GM19239 (cell line): ENCODE results near the gene BBS9.
"Not testable (repeated sequence)": the region's sequence is repeated elsewhere in the genome, so short reads cannot be mapped to it uniquely, and the experiment has no call there.

ENCODE experiments used
- DNase-seq: peaks from one replicate; pipeline ENCODE4 v3.0.0; 2011; ENCODE audit warnings: low spot score; ENCODE audit not compliant: insufficient read length
- FAIRE-seq: peaks from 2 replicates; lab custom pipeline; 2011; peaks lifted over from hg19 to GRCh38; lab: Jason Lieb, UNC

The BBS9 gene

DNA sequence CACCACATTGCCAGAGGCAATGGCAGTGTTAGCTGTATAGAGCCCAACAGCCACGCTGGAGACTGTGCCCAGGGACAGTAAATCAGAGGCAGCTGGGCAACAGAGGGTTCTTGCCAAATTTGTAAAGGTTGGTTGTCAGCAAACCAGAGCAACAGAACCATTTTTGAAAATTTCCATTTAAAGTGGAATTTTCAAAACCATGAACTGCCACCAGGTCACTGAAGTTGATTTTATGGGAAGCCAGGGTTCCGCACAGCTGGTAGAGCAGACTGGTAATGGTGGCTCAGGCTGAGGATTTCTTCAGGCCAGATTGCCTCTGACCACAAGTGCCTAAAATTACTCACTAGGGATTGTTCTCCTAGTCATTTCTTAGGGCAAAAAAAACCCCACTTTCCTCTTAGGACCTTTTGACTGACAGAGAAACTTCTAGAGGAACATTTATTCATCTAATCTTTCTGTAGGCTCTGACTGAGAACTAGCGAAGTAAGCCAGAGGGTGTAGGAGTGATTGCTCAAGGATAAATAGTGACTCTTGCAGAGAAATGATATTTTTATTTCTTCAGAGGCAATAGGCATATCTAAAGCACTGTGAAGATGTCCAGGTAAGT lies 342.4 kb downstream of the BBS9 start:
- DNase-seq (no peak), FAIRE-seq (no peak)

DNA sequence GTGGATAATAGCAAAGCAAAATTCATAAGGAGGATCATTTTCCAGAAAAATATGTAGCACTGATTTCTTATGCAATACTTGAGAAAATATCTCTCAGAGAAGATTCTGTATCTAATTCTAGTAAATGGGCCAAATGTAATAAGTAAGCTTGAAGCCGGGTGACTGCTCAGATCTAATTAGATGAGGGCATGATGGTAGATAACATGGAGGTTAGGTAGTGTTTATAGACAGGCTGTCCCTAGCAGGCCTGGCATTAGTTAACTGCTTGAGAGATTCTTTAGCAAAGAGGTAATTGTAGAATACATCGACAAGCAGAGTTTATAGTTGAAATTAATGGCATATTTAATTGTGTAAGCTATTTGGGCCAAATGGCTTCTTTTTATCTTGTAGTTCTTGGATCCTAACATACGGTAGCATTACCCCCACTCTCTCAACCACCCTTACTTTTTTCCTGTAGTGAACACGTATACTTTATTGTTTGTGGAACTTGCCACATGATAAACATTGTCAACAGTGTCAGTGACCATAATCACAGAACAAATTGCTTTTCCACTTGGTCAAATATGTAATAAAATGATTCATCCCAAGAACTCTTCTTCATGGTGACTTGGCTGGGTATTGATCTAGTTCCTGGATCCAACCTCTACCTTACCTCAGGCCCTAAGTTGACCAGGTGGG lies 343.1 kb downstream of the BBS9 start:
- no peak for DNase-seq
- FAIRE-seq, result no peak

DNA sequence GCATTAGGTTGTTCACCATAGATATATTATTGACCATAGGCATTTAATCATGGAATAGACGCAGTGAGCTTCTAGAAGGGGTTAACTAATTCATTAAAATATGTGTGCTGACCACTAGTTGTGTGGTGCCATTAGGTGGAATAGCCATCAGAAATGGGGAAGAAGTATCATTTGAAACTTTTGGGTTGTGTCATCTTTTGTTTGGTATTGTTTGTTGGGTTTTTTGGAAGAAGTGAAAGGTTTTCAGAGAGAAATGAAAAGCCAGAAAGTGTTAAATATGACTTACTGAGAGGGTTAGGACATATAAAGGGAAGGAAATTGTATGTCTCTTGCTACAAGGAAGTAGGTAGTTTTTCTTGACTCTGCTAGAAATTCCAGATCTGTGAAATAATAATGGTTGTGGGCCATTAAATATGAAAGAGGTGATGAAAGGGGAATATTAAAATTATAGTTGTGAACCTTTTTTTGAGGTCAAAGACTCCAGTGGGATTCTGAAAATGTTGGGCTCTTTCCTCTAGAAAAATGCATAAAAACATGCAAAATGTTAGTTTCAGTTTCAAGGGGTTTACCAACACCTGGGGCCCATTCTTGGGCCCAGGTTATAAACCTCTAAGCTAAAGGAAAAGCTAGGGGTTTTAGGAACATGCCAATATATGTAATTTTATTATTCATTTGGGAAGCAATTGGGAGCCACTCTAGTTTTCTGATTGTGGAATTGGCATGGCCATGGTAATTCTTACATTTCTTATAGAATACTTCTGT lies 348.5 kb downstream of the BBS9 start:
- DNase-seq (no peak), FAIRE-seq (no peak)

DNA sequence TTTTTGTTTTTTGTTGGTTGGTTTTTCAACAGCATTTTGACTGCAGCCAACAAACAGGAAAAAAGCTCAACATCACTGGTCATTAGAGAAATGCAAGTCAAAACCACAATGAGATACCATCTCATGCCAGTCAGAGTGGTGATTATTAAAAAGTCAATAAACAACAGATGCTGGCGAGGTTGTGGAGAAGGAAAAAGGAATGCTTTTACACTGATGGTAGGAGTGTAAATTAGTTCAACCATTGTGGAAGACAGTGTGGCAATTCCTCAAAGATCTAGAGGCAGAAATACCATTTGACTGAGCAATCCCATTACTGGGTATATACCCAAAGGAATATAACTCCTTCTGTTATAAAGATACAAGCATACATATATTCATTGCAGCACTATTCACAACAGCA lies 355.1 kb downstream of the BBS9 start:
- FAIRE-seq, DNase-seq: not testable (repeated sequence)

- DNase-seq (no peak), FAIRE-seq (no peak)
Measured at GRCh38 chr7:33485747-33486493, 356.6 kb downstream of the BBS9 start.

DNA sequence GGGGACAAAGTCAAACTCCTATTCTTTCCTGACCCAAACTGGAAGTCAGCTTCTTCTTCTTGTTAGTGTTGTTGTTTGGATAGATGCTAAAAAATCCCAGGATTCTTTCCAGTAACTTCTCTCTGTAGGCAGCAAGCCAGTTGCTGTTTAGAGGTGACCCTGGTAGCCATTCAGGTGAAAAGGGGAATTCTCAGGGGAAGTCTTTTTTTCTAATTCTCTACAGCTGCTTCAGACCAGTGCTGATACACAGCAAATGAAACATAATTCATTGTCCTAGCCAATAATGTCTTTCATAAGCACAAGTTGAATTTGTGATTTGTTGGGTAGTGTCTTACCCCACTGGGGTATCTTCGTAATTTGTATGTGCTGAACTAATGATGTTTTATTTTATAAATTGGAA lies 357.3 kb downstream of the BBS9 start:
- FAIRE-seq (no peak), DNase-seq (no peak)

DNA sequence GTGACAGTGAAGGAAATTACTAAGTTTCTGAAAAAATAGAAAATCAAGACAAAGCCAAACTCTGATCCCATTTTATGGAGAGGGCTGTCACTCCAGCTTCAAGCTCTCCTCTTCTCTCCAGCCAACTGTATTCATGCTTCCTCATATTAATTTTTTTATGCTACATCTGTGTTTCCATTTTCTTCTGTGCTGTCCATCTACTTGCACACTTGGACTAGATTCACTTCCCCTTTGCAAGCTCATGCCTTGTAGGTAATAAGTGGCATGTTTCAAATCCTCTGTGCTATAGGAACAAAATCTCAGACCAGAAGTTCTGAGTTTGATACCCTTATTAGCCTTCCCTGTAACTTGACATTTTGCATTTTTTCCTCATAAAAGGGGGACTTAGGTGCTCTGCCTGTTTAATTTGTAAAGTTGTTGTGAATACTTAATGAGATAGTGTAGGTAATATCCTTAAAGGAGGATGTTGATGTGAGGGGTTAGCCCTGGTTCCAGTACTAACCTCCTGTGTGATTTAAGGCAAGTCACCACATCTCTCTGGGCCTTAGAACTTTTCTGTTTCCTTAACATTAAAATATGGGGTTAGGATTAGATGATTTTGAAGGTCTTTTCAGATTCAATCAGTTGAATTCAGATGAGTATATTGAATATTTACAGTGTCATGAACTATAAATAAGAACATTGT lies 358.8 kb downstream of the BBS9 start:
- no peak for FAIRE-seq
- DNase-seq, result no peak

- FAIRE-seq (no peak), DNase-seq (no peak)
Measured at GRCh38 chr7:33494474-33494873, 365.1 kb downstream of the BBS9 start.

DNA sequence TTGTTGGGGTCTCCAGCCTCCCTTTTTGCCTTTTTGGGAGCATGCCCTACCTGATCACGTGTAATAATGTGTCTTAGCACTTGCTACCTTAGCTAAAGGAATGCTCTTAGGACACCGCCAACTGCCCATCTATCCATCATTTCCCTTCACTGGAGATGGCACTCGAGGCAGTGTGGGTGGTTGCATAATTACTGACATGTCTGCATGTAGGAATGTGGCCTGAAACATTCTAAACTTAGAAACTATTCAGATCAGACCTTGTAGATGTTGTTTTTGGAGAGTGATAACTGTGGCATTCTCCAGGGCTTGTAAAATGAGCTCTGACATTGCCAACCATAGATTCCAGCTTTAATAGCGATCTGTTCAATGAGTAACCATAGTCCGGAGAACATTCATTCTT lies 365.8 kb downstream of the BBS9 start:
- no peak for DNase-seq
- FAIRE-seq, result no peak

GRCh38 chr7:33497051-33497450 lies 367.7 kb downstream of the BBS9 start:
- DNase-seq (no peak), FAIRE-seq (no peak)

DNA sequence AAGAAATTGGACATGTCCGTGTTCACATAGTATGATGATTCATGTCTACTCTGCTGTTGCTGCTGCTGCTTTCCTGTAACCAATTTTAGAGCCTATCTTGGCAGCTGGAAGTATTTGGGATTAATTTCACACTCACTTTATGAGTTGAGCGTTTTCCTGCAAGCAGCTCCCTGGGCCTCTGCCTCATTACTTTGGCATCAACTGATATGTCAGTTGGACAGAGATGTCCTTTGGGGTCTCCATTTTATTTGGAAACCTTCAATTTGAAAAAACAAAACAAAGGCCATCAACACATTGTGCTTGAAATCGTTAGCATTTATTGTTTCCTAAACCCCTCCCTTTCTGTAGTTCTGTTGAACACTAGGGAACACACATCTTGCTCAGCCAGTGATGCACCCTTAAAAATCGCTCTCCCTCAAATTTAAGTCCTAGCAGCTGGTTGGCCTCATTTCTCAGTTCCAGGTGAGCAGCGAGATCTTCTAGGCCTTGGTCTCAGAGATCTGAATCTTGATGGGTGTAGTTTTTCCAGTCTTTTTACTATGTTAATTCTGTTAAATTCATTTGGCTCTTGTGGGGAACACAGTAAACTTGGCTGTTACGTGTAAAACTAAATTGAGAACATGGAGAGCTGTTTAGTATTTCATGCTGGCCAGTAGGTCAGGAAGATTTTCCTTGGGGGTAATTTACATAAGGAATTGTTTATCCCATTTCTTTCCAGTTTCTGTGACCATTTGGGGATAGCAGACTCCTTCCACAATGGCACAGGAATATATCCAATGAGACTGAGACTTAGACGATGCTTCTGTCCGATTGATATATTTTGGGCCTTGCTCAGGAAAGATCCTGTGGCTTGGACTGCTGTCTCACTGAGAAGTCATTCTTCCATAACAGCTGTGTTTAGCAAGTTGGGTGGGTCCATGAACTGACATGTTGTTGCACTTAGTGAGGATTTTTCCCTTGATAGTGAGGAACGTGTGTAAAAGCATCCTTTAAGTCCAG lies 371.6 kb downstream of the BBS9 start:
- DNase-seq (no peak), FAIRE-seq (no peak)

DNA sequence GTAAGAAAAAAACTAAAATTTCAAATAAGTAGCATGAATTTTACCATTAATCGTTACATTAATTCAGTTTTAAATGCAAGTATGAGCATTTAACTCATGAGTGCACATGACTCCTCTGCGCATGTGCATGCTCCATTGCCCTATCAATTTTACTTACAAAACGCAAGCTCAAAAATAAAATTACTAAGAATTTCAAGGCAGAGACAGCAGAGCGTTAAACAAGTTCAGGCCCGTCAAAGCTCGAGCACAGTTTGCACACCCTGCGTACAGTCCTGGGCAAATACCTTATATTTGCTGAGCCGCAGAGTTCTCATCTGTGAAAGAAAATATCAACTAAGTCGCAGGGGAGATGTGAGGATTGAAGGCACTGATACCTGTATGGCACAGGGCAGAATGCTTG lies 373.6 kb downstream of the BBS9 start:
- DNase-seq (no peak), FAIRE-seq (no peak)

- DNase-seq, result no peak
- FAIRE-seq, result no peak
Measured at GRCh38 chr7:33503736-33504135, 374.4 kb downstream of the BBS9 start.

- DNase-seq (no peak), FAIRE-seq (no peak)
Measured at GRCh38 chr7:33504266-33504665, 374.9 kb downstream of the BBS9 start.

- no peak for DNase-seq
- FAIRE-seq, result no peak
Measured at GRCh38 chr7:33509206-33509605, 379.8 kb downstream of the BBS9 start.

DNA sequence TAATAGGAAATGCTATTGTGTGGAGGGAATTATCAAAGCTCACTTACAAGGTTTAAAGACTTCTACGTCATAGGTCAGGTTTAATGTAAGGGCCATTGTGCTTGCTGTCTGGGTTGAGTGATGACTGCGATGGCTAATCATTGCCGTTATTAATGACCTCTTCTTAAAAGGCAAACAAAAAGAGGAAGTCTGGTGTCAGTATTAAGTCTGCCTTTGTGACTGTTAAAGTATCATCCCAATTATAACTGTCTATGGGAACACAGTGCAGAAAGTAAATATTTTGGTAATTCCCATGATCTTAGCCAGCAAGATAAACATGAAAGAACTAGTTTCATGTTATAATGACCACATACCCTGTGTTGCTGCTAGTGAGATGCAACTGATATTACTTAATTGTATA lies 382.4 kb downstream of the BBS9 start:
- DNase-seq (no peak), FAIRE-seq (no peak)

DNA sequence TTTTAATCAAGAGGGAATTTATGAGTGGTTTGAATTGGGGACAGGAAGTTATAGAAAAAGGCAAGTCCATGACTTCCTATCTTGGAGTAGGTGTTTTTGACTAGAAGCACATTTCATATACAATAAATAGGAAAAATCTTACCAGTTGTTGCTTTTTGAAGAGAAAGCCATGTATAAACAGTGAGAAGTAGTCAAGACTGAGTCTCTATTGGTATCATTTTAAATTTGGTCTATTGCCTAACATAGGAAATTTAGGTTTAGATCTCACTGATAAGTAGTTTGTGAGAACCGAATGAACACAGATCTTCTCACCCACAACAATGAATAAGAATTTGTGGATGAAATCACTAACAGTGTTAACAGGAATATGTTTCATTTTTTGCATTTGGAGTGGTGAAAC lies 387.2 kb downstream of the BBS9 start:
- no peak for FAIRE-seq
- no peak for DNase-seq

DNA sequence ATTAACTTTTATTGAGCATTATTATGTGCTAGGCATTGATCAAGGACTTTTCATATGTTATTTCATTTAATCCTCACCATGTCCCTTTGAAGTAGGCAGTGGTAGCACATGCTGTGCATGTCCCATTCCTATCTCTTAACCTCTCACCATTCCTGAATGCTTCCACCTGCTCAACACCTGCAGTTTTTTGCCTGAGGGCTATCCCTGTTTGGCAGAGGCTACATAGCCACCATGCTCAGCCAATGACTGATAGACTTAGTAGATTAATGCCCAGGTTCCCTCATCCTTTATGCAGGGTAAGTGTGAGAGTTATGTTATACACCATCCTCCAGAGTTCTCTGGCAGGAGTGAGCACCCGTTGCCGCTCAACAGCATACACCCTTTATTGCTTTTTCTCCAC lies 387.8 kb downstream of the BBS9 start:
- DNase-seq, result no peak
- no peak for FAIRE-seq

- not testable (repeated sequence) for DNase-seq, FAIRE-seq
Measured at GRCh38 chr7:33527008-33527407, 397.6 kb downstream of the BBS9 start.
